PFSK-1 (cell line): ENCODE data around the gene DKC1.

Experiments
- POLR2AphosphoS5 ChIP-seq: IDR thresholded peaks from 2 replicates; pipeline ENCODE4 v1.6.1; 2012; ENCODE audit warnings: low read depth, mild to moderate bottlenecking, control low read depth, low read length, moderate library complexity
- TAF1 ChIP-seq: IDR thresholded peaks from 2 replicates; pipeline ENCODE4 v1.6.1; 2012; ENCODE audit warnings: low read length, control low read depth, borderline replicate concordance; ENCODE audit not compliant: insufficient read depth
- TF ChIP-seq, protein P1 (sequence below), 2 experiments: IDR thresholded peaks; 2 replicates each; pipeline versions ENCODE4 v1.6.1 to v1.8.0; 2011 to 2012; ENCODE audit warnings: low read depth in 2 of 2, low read length in 2 of 2, control low read depth in 1 of 2, inconsistent platforms in 1 of 2, mild to moderate bottlenecking in 1 of 2, moderate library complexity in 1 of 2; ENCODE audit not compliant: insufficient read depth in 1 of 2

DNA sequence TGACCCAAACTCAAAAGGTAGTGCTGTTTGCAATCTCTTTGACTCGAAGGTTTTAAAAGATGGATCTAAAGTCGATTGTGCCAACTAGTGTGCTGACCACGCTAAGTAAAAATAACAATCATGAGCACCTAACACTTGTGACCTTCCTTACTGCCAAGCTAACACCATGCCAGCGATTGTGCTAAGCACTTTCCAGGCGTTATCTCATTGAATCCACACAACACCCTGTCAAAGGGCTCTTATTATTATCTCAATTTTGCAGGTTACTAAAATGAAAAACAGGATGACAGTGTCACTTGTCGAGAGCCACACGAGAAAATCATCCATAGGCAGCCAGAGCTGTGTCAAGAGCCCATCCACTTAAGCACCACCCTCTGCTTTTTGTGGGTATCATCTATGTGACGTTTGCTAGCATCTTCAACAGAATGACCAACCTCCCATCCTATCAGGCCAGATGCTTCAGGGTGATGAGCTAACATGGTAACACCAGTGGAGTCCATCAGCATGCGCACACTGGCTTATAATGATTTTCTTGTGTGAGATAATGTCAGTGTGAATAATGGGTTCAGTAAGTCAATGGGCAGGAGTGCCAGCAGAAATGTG, 10.9 kb upstream of the DKC1 start:
- TF ChIP-seq, protein P1, sequence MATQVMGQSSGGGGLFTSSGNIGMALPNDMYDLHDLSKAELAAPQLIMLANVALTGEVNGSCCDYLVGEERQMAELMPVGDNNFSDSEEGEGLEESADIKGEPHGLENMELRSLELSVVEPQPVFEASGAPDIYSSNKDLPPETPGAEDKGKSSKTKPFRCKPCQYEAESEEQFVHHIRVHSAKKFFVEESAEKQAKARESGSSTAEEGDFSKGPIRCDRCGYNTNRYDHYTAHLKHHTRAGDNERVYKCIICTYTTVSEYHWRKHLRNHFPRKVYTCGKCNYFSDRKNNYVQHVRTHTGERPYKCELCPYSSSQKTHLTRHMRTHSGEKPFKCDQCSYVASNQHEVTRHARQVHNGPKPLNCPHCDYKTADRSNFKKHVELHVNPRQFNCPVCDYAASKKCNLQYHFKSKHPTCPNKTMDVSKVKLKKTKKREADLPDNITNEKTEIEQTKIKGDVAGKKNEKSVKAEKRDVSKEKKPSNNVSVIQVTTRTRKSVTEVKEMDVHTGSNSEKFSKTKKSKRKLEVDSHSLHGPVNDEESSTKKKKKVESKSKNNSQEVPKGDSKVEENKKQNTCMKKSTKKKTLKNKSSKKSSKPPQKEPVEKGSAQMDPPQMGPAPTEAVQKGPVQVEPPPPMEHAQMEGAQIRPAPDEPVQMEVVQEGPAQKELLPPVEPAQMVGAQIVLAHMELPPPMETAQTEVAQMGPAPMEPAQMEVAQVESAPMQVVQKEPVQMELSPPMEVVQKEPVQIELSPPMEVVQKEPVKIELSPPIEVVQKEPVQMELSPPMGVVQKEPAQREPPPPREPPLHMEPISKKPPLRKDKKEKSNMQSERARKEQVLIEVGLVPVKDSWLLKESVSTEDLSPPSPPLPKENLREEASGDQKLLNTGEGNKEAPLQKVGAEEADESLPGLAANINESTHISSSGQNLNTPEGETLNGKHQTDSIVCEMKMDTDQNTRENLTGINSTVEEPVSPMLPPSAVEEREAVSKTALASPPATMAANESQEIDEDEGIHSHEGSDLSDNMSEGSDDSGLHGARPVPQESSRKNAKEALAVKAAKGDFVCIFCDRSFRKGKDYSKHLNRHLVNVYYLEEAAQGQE (IDR thresholded peaks at IDR 0.05; ENCODE audit: insufficient read depth in 1 of 2, low read depth in 2 of 2, low read length in 2 of 2) = no peak
- no peak for TF ChIP-seq TAF1
- TF ChIP-seq POLR2AphosphoS5 = no peak
